Type B pancreatic cell (in vitro differentiated cells): ENCODE results near the gene SNTN. TPM values are rescaled to one million over a fixed set of nuclear protein-coding genes. Genes with fewer than 3 reads are reported as not detected.

Source experiments
- DNase-seq: peaks from one replicate; pipeline ENCODE4 v3.0.0; 2021; ENCODE audit warnings: mixed read lengths; ENCODE audit not compliant: unreplicated experiment; ENCODE audit errors: extremely low spot score
- H3K27ac Mint-ChIP-seq: 2 replicates; pipeline ENCODE4 v1.8.0; 2021; ENCODE audit warnings: mild to moderate bottlenecking, mixed read lengths
- H3K27me3 Mint-ChIP-seq: 2 replicates; pipeline ENCODE4 v1.8.0; 2021; ENCODE audit warnings: mixed read lengths
- H3K36me3 Mint-ChIP-seq: 2 replicates; pipeline ENCODE4 v1.8.0; 2021; ENCODE audit warnings: mixed read lengths
- H3K4me1 Mint-ChIP-seq: one replicate; pipeline ENCODE4 v1.8.0; 2021; ENCODE audit warnings: mixed read lengths; ENCODE audit not compliant: unreplicated experiment
- H3K4me3 Mint-ChIP-seq: 2 replicates; pipeline ENCODE4 v1.8.0; 2021; ENCODE audit warnings: mild to moderate bottlenecking, mixed read lengths
- H3K9me3 Mint-ChIP-seq: 2 replicates; pipeline ENCODE4 v1.8.0; 2021; ENCODE audit warnings: mixed read lengths
- CTCF ChIP-seq: fragments of 200-600 bp; sonication (generic); conservative IDR thresholded peaks from 2 replicates; pipeline ENCODE4 v1.5.0; 2021; ENCODE audit warnings: antibody characterized with exemption, mild to moderate bottlenecking
- total RNA-seq: library from RNA; stranded (reverse); gene quantifications from 2 replicates; pipeline ENCODE4 v1.2.1, GENCODE V29; 2021; ENCODE audit warnings: low replicate concordance

The SNTN gene
- total RNA-seq, 1 donor from 2014 or later, result not detected

- Mint-ChIP-seq H3K4me1 (peaks cover 9% of the 10 kb centered on the region), H3K27me3 (peaks cover 3% of the 10 kb centered on the region), H3K27ac (peak overlapping the region; percentile 55), H3K36me3 (no peaks in the 10 kb centered on the region), H3K4me3 (no peak overlapping the region), H3K9me3 (peaks cover 4% of the 10 kb centered on the region)
- no peak for DNase-seq
- no peak for TF ChIP-seq CTCF
Measured at GRCh38 chr3:63656786-63657185, 4.3 kb downstream of the SNTN start.

DNA sequence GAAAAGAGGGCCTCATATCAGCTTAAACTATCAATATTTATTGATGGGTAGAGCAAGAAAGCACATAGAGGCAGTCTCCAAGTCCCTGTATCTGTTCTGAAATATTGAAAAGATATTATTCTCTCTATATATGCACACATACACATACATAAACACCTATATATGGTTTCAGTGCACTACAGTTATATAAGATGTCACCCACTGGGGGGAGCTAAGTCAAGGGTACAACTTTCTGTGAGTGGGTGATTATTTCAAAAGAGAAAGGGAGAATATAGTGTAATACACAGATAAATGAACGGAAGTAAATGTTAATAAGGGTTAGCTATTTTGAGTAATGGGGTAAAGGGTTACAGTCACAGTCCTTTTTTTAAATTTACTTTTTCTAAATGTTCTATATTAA is 8.8 kb downstream of the SNTN start:
- Mint-ChIP-seq H3K4me3 (no peak overlapping the region), H3K9me3 (no peaks in the 10 kb centered on the region), H3K36me3 (no peaks in the 10 kb centered on the region), H3K4me1 (peaks cover 5% of the 10 kb centered on the region), H3K27me3 (no peaks in the 10 kb centered on the region), H3K27ac (no peak overlapping the region)
- peak; percentile 50 for TF ChIP-seq CTCF
- DNase-seq, result no peak

GRCh38 chr3:63662011-63662410 is 9.5 kb downstream of the SNTN start:
- H3K9me3 Mint-ChIP-seq, result no peaks in the 10 kb centered on the region
- H3K27ac Mint-ChIP-seq, result no peak overlapping the region
- H3K36me3 Mint-ChIP-seq, result no peaks in the 10 kb centered on the region
- H3K27me3 Mint-ChIP-seq, result no peaks in the 10 kb centered on the region
- DNase-seq, result no peak
- H3K4me1 Mint-ChIP-seq, result peaks cover 1% of the 10 kb centered on the region
- H3K4me3 Mint-ChIP-seq, result no peak overlapping the region
- TF ChIP-seq CTCF, result no peak

DNA sequence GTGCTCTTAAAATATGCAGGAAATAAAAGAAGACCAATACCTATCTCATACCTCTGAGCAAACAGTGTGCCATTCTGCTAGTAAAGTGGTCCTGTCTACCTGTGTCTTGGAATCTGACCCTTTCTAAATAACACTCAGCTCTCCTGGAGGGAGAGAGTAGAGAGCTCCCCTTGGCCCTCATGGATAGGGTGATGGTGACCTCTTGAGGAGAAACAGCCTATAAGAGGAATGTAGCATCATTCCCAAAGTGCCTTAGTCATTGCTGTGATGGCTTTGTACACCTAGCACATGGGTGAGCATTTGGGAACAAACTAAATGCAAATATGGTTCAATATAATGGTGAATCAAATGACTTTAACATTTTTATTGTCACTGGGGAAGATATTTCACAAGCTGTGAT is 10.0 kb downstream of the SNTN start:
- no peaks in the 10 kb centered on the region for H3K27me3 Mint-ChIP-seq
- H3K4me3 Mint-ChIP-seq, result no peak overlapping the region
- no peak for TF ChIP-seq CTCF
- H3K27ac Mint-ChIP-seq, result no peak overlapping the region
- DNase-seq, result no peak
- H3K36me3 Mint-ChIP-seq, result no peaks in the 10 kb centered on the region
- no peaks in the 10 kb centered on the region for H3K9me3 Mint-ChIP-seq
- H3K4me1 Mint-ChIP-seq, result no peaks in the 10 kb centered on the region

GRCh38 chr3:63670544-63670943 is 18.1 kb downstream of the SNTN start:
- Mint-ChIP-seq H3K27me3 (peaks cover 7% of the 10 kb centered on the region), H3K4me3 (no peak overlapping the region), H3K27ac (no peak overlapping the region), H3K4me1 (no peaks in the 10 kb centered on the region), H3K36me3 (no peaks in the 10 kb centered on the region), H3K9me3 (no peaks in the 10 kb centered on the region)
- no peak for TF ChIP-seq CTCF
- DNase-seq, result no peak

GRCh38 chr3:63673111-63673510 is 20.6 kb downstream of the SNTN start:
- H3K27ac Mint-ChIP-seq, result no peak overlapping the region
- peaks cover 7% of the 10 kb centered on the region for H3K27me3 Mint-ChIP-seq
- no peaks in the 10 kb centered on the region for H3K9me3 Mint-ChIP-seq
- no peak for DNase-seq
- no peak overlapping the region for H3K4me3 Mint-ChIP-seq
- H3K4me1 Mint-ChIP-seq, result no peaks in the 10 kb centered on the region
- no peak for TF ChIP-seq CTCF
- no peaks in the 10 kb centered on the region for H3K36me3 Mint-ChIP-seq
